Gastroesophageal sphincter (tissue), 4 donors: ENCODE data around the gene PLOD1. TPM values are rescaled to one million over a fixed set of nuclear protein-coding genes. Genes with fewer than 3 reads are reported as not detected.

ENCODE experiments used
- ATAC-seq: fragments of 150-250 bp; one replicate; pipeline ENCODE4 v1.9.1; 2016; ENCODE audit warnings: mild to moderate bottlenecking, moderate library complexity
- H3K27ac ChIP-seq, 4 donors: fragments of 200-600 bp; sonication (generic) in 3 of 4; 1 replicate in 3 of 4; 2 replicates in 1 of 4; pipeline ENCODE4 v1.5.1; 2016 to 2019
- H3K27me3 ChIP-seq: fragments of 200-600 bp; sonication (generic); one replicate; pipeline ENCODE4 v1.5.1; 2019
- H3K36me3 ChIP-seq, 2 donors: fragments of 200-600 bp; sonication (generic); one replicate each; pipeline ENCODE4 v1.5.1; 2019; ENCODE audit warnings: control low read depth in 1 of 2
- H3K4me1 ChIP-seq, 3 donors: fragments of 200-600 bp; sonication (generic); 1 replicate in 2 of 3; 2 replicates in 1 of 3; pipeline ENCODE4 v1.5.1; 2016 to 2019; ENCODE audit warnings: control low read depth in 2 of 3
- H3K4me3 ChIP-seq, 2 donors: fragments of 200-600 bp; sonication (generic); one replicate each; pipeline ENCODE4 v1.5.1; 2019; ENCODE audit warnings: mild to moderate bottlenecking in 1 of 2, moderate library complexity in 1 of 2
- H3K9me3 ChIP-seq, 3 donors: fragments of 200-600 bp; sonication (generic); one replicate each; pipeline ENCODE4 v1.5.1; 2017 to 2019; ENCODE audit warnings: control low read depth in 2 of 3
- CTCF ChIP-seq, 4 experiments: fragments of 200-600 bp in 2 of 4; fragments of 450-650 bp in 2 of 4; sonication (generic) in 1 of 4; IDR thresholded peaks; one replicate each; pipeline ENCODE4 v1.5.1; 2017 to 2019; ENCODE audit warnings: antibody characterized with exemption in 4 of 4, mild to moderate bottlenecking in 2 of 4, moderate library complexity in 2 of 4
- EP300 ChIP-seq: sonication (generic); formaldehyde crosslinking; IDR thresholded peaks from one replicate; pipeline ENCODE4 v1.6.1; 2017; ENCODE audit warnings: antibody characterized with exemption, mild to moderate bottlenecking
- POLR2A ChIP-seq, 2 donors: fragments of 450-650 bp; IDR thresholded peaks; one replicate each; pipeline ENCODE4 v1.6.1; 2017; ENCODE audit warnings: antibody characterized with exemption in 2 of 2, mild to moderate bottlenecking in 2 of 2, moderate library complexity in 1 of 2
- POLR2AphosphoS5 ChIP-seq: sonication (generic); formaldehyde crosslinking; IDR thresholded peaks from one replicate; pipeline ENCODE4 v1.6.1; 2017; ENCODE audit warnings: antibody characterized with exemption
- WGBS, 2 donors: methylation state at CpG; one replicate each; pipeline ENCODE4 v1.1.5; 2018; ENCODE audit warnings: low coverage in 1 of 2; 5-methylcytosine and 5-hydroxymethylcytosine counted together
- total RNA-seq, 4 donors: library from RNA; depleted of rRNA; stranded (reverse); fragments of >200 nt; gene quantifications; one replicate each; pipeline ENCODE4 v1.1.0, GENCODE V29; 2016

PLOD1 gene
- total RNA-seq, 4 donors from 2014 or later, result 66.5 to 125 (median 70.1) TPM

- Histone ChIP-seq H3K27me3 (no peaks in the 10 kb centered on the region), H3K36me3 (peaks cover 0 to 17% of the 10 kb centered on the region in 2 donors), H3K4me3 (no peak overlapping the region), H3K9me3 (no peaks in the 10 kb centered on the region), H3K27ac (no peak overlapping the region), H3K4me1 (peaks cover 0 to 19% (median 0%) of the 10 kb centered on the region in 3 donors)
- whole genome bisulfite sequencing, 2 donors, result 43 to 49% methylated on average over 6 to 8 of the region's 11 CpGs
- no peak for TF ChIP-seq POLR2A (IDR thresholded peaks at IDR 0.05)
- no peak for TF ChIP-seq POLR2AphosphoS5
- no peak for TF ChIP-seq EP300
- no peak for TF ChIP-seq CTCF (IDR thresholded peaks at IDR 0.05)
- no peak for ATAC-seq
Observed at GRCh38 chr1:11913291-11913690, 21.2 kb upstream of the PLOD1 start.

- ATAC-seq, result no peak
- 60 to 79% methylated on average over 1 of the region's 1 CpG for WGBS, 2 donors
- no peak overlapping the region for H3K4me3 ChIP-seq
- no peaks in the 10 kb centered on the region for H3K9me3 ChIP-seq
- H3K27ac ChIP-seq, result no peak overlapping the region
- H3K27me3 ChIP-seq, result no peaks in the 10 kb centered on the region
- peaks cover 0 to 26% (median 6%) of the 10 kb centered on the region in 3 donors for H3K4me1 ChIP-seq
- TF ChIP-seq POLR2AphosphoS5, result no peak
- TF ChIP-seq CTCF (IDR thresholded peaks at IDR 0.05), result no peak
- TF ChIP-seq EP300, result no peak
- TF ChIP-seq POLR2A (IDR thresholded peaks at IDR 0.05), result no peak
- peaks cover 0 to 22% of the 10 kb centered on the region in 2 donors for H3K36me3 ChIP-seq
Observed at GRCh38 chr1:11914024-11914423, 20.5 kb upstream of the PLOD1 start.

GRCh38 chr1:11918799-11919519 is 15.6 kb upstream of the PLOD1 start:
- Histone ChIP-seq H3K9me3 (no peaks in the 10 kb centered on the region), H3K36me3 (peaks cover 0 to 69% of the 10 kb centered on the region in 2 donors), H3K27ac (peak overlapping the region in 3 of 4 donors; percentile 68 to 80 (median 75)), H3K4me1 (peaks cover 0 to 61% (median 36%) of the 10 kb centered on the region in 3 donors), H3K4me3 (no peak overlapping the region), H3K27me3 (no peaks in the 10 kb centered on the region)
- WGBS, 2 donors, result 48% methylated on average over 3 of the region's 14 CpGs; no CpG with 5 or more reads in 1 of the 2 donors
- ATAC-seq, result peak; percentile 91
- peak; percentile 67 for TF ChIP-seq POLR2AphosphoS5
- no peak for TF ChIP-seq CTCF (IDR thresholded peaks at IDR 0.05)

GRCh38 chr1:11919621-11920020 is 14.9 kb upstream of the PLOD1 start:
- Histone ChIP-seq H3K4me3 (no peak overlapping the region), H3K4me1 (peaks cover 2 to 68% (median 41%) of the 10 kb centered on the region in 3 donors), H3K9me3 (no peaks in the 10 kb centered on the region), H3K27me3 (no peaks in the 10 kb centered on the region), H3K27ac (peak overlapping the region in 3 of 4 donors; percentile 68 to 80 (median 75)), H3K36me3 (peaks cover 0 to 69% of the 10 kb centered on the region in 2 donors)
- no peak for ATAC-seq
- 67 to 84% methylated on average over 2 to 11 of the region's 11 CpGs for WGBS, 2 donors
- TF ChIP-seq EP300, result no peak
- no peak for TF ChIP-seq POLR2AphosphoS5

GRCh38 chr1:11920239-11920903 is 14.1 kb upstream of the PLOD1 start:
- no peak overlapping the region for H3K4me3 ChIP-seq
- WGBS, 2 donors, result 33 to 42% methylated on average over 3 to 8 of the region's 12 CpGs
- no peak for ATAC-seq

More at GRCh38 chr1:11920239-11920903, 14.1 kb upstream of the PLOD1 start:
- TF ChIP-seq POLR2A (IDR thresholded peaks at IDR 0.05) (no peak), CTCF (IDR thresholded peaks at IDR 0.05) (no peak), EP300 (no peak), POLR2AphosphoS5 (no peak)
- Histone ChIP-seq H3K27ac (peak overlapping the region in 3 of 4 donors; percentile 50 to 80 (median 68)), H3K9me3 (no peaks in the 10 kb centered on the region), H3K36me3 (peaks cover 0 to 69% of the 10 kb centered on the region in 2 donors), H3K4me1 (peaks cover 6 to 75% (median 46%) of the 10 kb centered on the region in 3 donors), H3K27me3 (no peaks in the 10 kb centered on the region)
